ENCODE results near the gene FKBP6. TPM values are rescaled to one million over a fixed set of nuclear protein-coding genes. Genes with fewer than 3 reads are reported as not detected.

The FKBP6 gene
- total RNA-seq, 1 experiment from 2014 or later: not detected

DNA sequence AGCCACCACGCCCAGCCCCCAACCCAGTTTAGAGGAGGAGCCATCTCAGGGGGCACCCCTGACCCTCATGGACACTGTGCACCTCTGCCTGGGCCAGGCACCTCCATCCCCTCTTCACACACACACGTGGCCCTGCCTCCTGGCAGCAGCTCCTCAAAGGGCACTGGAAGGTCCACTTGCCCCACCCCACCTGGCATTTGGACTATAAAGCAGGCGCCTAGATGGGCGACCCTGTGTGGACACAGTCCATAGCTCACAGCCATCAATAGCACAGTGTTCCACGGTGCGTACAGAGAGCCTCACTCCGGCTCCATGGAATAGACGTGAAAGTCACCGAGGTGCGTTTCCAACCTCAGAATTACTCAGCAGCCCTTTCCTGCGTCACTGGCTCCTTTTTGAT is 41.0 kb downstream of the FKBP6 start:
- Histone ChIP-seq H4K20me1 (ENCODE audit: control insufficient read depth, insufficient read depth, insufficient read length) (no peaks in the 10 kb centered on the region), H3K27me3 (ENCODE audit: insufficient read depth, low read length) (no peaks in the 10 kb centered on the region), H3T11ph (ENCODE audit: low read length) (no peak overlapping the region), H4K5ac (ENCODE audit: insufficient read length, low read depth, low read length) (no peak overlapping the region), H2BK20ac (ENCODE audit: low read depth, low read length, poor library complexity, severe bottlenecking) (no peak overlapping the region), H2BK12ac (ENCODE audit: insufficient read length, low read depth, low read length) (no peak overlapping the region), H4K8ac (replicated peaks; ENCODE audit: insufficient read length, low read depth, low read length) (no peak overlapping the region), H2BK15ac (ENCODE audit: low read depth, low read length) (no peak overlapping the region), H2BK5ac (ENCODE audit: insufficient read length, low read length) (no peak overlapping the region), H3K4ac (ENCODE audit: low read depth, low read length) (no peak overlapping the region), H3K4me1 (ENCODE audit: insufficient read depth, low read length) (no peaks in the 10 kb centered on the region), H3K23me2 (ENCODE audit: insufficient read length, low read depth, low read length, poor library complexity, severe bottlenecking) (no peaks in the 10 kb centered on the region), H3K79me1 (ENCODE audit: insufficient read depth, low read depth, low read length, poor library complexity, severe bottlenecking) (no peaks in the 10 kb centered on the region), H3K18ac (ENCODE audit: insufficient read length, low read depth, low read length) (no peak overlapping the region), H3K79me2 (ENCODE audit: insufficient read depth, low read length) (no peaks in the 10 kb centered on the region), H3K27ac (ENCODE audit: insufficient read length, low read depth, low read length) (no peak overlapping the region), H2AK5ac (ENCODE audit: insufficient read length, low read length) (no peak overlapping the region), H3K9ac (ENCODE audit: extremely low read depth, insufficient read length, low read length) (no peak overlapping the region), H2AFZ (ENCODE audit: low read length) (no peak overlapping the region), H4K91ac (ENCODE audit: insufficient read length, low read depth, low read length) (no peak overlapping the region), H3K4me2 (ENCODE audit: insufficient read depth, insufficient read length, low read length) (no peak overlapping the region), H3K14ac (ENCODE audit: insufficient read depth, low read length) (no peak overlapping the region), H2BK120ac (ENCODE audit: low read depth, low read length, poor library complexity, severe bottlenecking) (no peak overlapping the region), H3K9me3 (ENCODE audit: control insufficient read depth, low read depth, low read length) (no peaks in the 10 kb centered on the region), H3K23ac (ENCODE audit: insufficient read length, low read depth, low read length) (no peak overlapping the region), H3K56ac (ENCODE audit: insufficient read length, low read depth, low read length) (no peak overlapping the region)
- TF ChIP-seq, protein P1, sequence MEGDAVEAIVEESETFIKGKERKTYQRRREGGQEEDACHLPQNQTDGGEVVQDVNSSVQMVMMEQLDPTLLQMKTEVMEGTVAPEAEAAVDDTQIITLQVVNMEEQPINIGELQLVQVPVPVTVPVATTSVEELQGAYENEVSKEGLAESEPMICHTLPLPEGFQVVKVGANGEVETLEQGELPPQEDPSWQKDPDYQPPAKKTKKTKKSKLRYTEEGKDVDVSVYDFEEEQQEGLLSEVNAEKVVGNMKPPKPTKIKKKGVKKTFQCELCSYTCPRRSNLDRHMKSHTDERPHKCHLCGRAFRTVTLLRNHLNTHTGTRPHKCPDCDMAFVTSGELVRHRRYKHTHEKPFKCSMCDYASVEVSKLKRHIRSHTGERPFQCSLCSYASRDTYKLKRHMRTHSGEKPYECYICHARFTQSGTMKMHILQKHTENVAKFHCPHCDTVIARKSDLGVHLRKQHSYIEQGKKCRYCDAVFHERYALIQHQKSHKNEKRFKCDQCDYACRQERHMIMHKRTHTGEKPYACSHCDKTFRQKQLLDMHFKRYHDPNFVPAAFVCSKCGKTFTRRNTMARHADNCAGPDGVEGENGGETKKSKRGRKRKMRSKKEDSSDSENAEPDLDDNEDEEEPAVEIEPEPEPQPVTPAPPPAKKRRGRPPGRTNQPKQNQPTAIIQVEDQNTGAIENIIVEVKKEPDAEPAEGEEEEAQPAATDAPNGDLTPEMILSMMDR (conservative IDR thresholded peaks at IDR 0.05): no peak
- WGBS (ENCODE audit: extremely low coverage, insufficient read length, low lambda C conversion rate): no CpG with 5 or more reads among the region's 11 CpGs
- Mint-ChIP-seq H3K36me3 (ENCODE audit: insufficient read depth in 1 of 3, low read depth in 3 of 3) (no peaks in the 10 kb centered on the region), H3K9me3 (no peaks in the 10 kb centered on the region), H3K4me3 (no peak overlapping the region), H3K27ac (no peak overlapping the region), H3K4me1 (peaks cover 0 to 4% of the 10 kb centered on the region in 2 experiments; a peak in 2 of 4 replicates), H3K27me3 (ENCODE audit: low read depth) (no peaks in the 10 kb centered on the region)
- DNase-seq: no peak
